ENCODE data around the gene MAP3K7.
"Not testable (repeated sequence)": the region's sequence is repeated elsewhere in the genome, so short reads cannot be mapped to it uniquely, and the experiment has no call there.

MAP3K7 gene

DNA sequence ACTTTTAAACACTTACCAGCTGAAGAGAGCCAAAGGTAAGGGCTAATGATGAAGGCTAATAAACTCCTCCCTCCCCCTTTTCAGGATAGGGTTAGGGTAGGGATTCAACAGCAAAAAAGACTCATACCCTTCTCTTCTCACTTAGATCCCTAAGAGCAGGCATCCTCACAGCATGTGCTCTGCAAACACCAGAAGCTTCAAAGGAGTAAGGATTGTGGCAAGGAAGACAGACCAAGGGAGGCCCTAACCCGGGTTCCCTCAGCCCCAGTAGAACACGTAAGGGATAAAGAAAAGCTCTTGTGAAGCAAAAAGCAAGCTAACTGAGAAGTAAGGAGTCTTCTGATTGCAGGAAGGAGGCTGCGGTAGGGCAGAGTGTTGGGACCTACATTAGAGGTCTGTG is 11.6 kb downstream of the MAP3K7 start:
- no peak for DNase-seq

DNA sequence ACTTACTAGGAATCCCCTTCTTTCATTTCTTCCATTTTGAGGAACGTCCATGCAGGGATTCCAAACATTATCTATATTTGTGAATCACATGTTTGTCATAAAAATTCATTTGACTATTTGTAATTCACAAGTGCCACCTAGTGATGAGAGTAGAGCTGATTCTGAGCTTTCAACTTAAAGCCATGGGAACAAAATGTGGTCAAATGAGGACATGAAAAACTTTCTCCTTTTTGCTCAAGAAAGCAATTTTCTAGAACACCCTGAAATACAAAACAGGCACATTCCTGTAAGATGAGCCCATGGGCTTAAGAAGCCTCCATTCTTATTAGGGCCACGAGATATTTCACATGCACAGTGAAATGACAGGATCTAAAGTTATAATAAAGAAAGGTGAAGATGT is 12.3 kb downstream of the MAP3K7 start:
- no peak for DNase-seq

DNA sequence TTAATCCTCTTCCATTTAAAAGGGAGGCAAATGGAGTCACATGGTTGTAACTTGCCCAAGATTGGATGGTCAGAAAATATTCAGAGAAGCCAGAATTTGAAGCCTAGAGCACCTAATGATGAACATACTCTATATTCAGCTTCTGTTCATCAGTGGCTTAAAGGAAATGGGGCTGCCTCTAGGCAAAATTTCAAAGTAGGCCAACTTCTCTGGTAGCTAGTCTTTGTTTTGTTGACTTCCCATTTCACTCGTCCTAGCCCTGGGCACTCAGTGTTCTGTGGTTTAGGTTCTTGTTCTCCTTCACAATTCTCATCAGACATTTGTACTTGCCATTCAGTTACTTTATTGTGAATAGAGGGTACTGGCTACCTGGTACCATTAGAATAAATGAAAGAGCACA is 13.2 kb downstream of the MAP3K7 start:
- DNase-seq, result no peak

DNA sequence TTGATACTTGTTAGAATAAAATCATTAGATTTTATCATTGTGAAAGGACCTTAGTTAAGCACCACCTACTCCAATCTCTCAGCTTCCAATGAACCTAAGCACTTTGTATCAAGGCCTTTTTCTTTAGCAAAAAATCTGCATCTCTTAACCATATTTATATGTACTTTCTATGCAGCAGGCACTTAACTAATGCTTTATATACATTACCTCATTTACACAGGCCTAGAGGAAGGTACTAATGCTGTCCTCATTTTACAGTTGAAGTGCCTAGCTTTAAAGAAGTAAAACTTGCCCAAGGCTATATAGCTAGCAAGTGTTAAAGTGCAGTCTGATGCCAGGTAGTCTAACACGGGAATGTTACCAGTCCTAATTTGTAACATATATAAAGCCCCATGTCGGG is 14.0 kb downstream of the MAP3K7 start:
- no peak for DNase-seq

DNA sequence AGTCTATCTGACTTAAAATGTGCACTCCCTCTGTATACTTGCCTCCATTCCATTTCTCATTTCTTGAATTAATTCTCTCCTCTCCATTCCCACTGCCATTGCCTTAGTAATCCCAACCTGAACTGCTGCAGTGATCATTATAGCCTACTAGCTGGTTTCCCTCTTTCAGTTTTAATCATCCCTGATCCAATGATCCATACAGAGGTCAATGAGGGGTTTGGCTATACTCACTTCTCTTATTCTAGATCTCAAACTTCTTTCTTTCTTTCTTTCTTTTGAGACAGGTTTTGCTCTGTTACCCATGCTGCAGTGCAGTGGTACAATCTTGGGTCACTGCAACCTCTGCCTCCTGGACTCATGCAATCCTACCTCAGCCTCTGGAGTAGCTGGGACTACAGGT is 17.6 kb downstream of the MAP3K7 start:
- no peak for DNase-seq

DNA sequence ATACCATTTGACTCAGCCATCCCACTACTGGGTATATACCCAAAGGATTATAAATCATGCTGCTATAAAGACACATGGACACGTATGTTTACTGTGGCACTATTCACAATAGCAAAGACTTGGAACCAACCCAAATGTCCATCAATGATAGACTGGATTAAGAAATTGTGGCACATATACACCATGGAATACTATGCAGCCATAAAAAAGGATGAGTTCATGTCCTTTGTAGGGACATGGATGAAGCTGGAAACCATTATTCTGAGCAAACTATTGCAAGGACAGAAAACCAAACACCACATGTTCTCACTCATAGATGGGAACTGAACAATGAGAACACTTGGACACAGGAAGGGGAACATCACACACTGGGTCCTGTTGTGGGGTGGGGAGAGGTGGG is 19.2 kb downstream of the MAP3K7 start:
- not testable (repeated sequence) for DNase-seq

DNA sequence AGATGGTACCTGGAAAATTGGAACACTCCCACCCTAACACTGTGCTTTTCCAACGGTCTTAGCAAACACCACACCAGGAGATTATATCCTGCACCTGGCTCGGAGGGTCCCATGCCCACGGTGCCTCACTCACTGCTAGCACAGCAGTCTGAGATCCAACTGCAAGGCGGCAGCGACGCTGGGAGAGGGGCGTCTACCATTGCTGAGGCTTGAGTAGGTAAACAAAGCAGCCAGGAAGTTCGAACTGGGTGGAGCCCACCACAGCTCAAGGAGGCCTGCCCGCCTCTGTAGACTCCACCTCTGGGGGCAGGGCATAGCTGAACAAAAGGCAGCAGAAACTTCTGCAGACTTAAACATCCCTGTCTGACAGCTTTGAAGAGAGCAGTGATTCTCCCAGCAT is 24.5 kb downstream of the MAP3K7 start:
- not testable (repeated sequence) for DNase-seq

DNA sequence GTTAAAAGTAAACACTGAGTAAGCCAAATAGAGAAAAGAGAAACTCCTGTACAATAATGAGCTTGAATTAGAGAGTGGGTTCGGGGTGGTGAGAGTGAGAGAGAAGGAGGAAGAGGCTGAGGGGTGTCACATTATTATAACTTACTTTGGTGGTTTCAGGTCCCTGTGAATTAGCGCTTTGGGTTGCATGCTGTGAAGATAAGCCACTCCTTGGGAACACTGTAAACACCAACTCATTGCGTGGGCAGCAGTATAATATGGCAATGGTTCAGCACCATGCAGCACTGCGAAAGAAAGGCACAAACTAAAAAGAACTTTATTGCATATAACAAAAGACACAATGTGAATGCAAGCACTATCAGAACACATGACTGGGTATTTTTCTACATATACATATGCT is 26.9 kb downstream of the MAP3K7 start:
- DNase-seq, result no peak

DNA sequence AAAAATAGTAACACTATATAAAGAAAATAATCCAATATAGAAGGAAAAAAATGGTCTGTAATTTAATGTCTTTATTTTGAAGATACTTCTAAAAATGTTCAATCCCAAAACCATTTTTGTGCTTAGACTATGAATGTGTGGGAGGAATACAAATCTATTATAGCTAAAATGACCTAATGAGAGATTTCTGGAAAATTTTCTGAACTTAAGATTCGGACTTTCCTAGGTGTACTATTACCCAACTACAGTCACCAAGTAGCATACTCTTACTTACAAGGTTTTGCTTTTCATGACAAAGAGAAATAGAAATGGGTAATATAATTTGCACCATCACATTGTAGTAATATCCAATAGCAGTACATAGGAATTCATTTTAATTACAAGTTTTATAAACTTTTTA is 29.9 kb downstream of the MAP3K7 start:
- no peak for DNase-seq

DNA sequence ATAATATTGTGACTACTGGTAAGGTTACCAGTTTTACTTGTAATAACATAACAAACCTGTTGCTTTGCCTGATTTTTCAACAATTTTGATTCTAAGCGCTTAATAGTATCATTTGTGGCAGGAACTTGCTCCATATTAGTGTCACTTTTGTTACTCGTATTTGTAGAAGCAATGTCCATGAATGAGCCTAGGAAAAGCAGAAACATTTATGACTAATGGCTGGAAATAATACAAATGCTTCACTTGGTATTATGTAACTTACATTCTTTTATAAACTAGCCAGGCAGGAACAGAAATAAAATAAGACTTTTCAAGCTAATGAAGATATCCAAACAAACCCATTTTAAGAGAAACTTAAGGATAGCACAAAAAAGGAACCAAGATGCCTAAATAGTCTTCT is 38.9 kb downstream of the MAP3K7 start:
- no peak for DNase-seq

DNA sequence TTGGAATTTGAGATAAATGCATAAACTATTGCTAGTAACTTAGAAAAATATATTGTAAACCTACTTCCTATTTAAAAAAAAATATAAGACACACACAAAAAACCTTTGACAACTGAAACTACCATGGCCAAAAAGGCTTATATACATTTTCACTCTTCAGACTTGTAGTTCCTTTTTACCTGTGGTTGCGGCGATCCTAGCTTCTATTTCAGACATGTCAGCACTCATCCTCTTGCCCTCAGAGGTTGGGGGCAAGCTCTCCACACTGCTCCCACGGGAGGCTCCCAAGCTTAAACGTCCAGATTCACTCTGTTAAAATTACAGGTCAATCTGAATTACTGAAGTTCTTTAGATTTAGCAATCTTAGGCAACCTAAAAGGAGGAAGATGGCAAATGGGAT is 39.8 kb downstream of the MAP3K7 start:
- no peak for DNase-seq

DNA sequence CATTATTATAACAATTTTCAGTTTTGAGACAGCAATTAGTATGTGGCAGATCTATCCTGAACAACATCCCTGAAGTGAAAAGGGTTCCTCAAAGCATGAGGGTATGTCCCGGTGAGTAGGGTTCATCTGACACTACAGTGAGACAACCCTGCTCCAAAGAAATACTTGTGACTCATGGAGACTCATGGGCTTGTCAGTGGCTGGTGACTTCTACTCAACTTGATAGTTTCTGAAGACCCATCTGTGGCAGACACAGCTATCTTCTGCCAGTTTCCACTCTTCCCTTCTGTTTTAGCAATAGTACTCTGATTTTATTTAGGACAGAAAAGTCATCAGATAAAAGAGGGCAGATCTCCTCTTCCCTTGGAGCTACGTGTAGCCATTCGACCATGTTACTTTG is 41.4 kb downstream of the MAP3K7 start:
- DNase-seq, result no peak

DNA sequence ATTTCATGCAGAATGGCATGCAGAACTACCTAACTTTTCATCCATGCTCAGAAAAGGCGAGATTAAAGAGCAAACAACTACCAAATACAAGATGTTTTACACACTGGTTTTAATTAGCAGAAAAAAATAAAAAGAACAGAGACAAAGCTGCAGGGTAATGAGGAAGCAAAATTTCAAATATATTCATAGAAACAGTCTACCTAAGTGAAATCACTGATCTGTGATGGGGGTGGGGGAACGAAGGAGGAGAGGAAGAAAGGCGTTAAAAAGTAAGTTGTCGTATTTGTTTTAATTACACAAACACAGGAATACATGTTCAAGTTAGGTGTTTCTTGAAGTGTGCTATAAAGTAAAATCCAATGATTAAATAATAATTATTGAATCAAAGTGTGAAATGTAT is 42.1 kb downstream of the MAP3K7 start:
- DNase-seq, result no peak

DNA sequence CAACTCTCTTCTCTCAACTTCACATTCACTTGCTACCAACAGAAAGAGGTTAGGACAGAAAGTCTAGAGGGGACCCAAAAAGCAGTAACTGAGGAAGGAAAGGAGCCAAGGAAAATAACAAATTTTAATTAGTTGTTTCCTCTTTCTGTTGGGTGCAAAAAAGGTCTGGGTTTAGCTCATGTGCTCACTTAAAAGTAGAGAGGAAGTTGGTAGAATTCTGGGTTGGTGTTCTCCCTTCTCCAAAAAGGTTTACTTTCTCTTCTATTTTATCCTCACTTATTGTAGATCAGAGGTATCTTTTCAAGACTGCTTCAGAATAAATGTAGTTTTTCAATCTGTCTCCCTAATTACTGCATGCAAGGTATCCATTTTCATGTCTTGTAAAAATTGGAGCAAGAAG is 42.8 kb downstream of the MAP3K7 start:
- DNase-seq, result no peak

DNA sequence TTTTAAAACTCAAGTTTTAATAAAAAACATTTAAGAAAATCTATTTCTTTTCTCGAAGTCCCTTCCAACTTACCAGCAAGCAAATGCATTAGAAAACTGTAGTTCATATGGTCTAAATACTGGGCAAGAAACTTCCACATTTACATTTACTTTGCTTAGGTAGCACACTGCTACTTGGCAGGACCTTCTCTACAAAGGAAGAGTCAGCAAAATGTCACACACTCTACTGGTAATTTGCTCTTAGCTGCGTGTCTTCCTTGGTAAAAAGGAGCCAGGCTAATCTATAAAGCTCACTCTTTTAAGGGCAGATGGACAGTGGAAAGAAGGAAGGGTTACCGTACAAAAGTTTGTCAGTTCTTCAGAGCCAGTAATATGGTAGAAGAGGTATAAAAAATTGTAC is 45.7 kb downstream of the MAP3K7 start:
- no peak for DNase-seq

DNA sequence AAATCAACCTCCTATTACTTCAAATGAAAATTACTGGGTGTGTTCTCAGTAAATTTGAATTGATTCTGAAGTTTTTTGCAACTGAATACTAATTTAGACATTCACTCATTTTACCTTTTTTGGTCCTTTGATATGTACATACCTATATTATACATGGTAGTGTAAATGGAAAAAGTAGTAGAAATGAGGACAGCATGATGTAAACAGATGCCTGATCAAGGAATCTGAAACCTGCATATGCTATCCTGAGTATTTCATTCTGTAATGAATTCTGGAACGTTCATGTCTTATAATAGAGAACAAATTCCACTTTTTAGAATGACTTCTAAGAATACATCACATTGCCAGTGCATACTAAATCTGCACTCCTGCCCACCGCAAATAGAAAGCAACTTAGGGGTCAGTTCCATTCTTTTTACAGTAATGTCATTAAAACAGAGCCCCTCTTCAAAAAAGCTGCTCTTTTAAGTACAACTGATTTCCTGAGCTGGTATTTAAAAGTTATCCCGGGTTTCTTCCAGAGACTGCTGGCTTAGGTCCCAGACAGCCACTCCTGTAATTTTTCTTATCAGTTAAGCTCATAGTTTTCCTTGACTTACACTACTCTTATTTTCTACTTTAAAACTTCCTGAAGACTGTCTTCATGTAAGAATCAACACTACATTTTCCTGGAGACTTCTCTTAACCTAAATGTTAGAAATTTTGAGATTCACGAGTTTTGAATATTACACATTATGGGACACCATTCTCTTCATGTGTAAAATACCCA is 48.4 kb downstream of the MAP3K7 start:
- no peak for DNase-seq

DNA sequence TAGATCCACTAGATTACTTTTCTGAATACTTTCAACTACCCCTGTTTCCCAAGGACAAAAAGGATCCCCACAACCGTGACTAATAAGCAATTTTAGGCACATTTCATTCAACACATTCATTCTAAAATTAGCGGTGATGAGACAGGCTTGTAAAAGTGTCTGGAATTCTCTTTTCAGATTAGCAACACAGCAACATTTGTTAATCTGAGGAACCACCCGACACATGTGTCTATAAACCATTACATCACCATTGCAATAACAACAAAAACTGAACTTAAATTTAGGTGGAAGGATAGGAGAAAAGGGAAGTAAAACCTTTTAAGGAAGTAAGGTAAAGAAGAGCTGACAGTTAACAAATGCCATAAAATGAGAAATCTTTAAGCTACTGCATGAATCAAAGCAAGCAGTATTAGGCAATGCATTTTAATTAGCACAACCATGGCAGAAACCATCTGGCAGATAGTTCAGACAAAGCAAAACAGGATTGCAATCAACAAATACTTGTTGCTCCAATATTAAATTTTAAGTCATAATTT is 49.1 kb downstream of the MAP3K7 start:
- DNase-seq, result no peak

DNA sequence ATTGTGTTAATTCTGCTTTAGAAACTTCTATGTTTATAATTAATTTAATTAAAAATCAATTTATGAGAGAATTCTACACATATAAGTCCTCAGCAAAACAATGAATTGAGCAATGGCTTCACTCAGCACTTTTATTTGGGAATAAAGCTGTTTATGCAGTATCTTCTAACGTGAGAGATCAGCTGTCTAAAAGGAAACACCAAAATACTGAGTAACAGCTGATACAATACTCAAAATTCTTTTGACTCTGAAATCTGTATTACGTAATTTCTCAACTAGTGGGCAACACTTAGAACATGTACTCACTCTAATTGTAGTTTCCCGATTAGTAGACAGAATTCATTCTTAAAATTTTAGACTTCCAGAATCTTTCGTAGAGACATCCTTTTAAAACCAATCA is 49.8 kb downstream of the MAP3K7 start:
- no peak for DNase-seq

DNA sequence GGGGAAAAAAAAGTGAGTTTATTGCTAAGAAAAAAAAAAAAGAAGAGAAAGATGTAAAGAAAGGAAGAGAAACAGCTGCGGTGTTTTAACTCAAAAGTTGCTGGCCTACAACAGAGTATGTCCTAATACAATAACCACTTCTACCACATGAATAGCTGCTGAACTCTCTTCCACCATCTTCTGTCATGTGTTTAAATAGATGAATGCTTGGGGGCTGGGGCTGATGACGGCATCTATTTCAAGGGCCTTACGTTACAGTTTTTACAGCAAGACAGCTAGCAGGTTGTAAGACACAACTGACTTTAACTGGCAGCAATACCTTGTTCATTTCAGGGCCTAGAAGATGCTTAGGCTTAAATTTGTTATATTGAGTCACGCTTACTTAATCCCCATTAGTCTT is 50.4 kb downstream of the MAP3K7 start:
- no peak for DNase-seq

DNA sequence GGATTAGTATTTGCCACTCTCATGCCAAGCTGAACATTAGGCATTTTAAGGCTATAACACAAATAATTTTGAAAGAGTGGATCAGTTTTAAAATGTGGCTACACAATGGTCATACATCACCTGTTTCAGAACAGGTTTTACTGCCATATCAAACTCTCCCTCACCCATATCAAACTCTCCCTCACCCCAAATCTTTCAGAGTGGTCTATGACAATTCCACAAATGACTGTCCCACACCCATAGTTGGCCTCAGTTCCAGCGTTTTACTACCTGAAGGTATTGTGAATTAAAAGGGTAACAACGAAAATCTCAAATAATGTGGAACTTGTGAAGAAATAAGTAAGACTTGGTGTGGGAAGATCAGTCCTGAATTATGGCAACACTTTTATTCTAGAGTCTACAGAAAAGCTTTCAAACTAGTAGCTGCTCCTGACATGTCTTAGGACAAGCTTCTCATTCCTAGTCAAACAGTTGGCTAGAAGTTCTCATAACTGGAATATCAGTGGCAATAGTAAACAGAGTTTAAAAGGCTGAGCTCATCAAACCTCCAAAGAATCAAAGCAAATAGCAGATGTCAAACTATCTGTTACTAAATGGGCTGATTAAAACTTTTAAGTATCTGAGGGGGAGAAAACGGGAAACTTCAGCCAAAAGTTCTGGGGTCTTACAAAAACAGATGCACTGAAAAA is 52.4 kb downstream of the MAP3K7 start:
- no peak for DNase-seq

DNA sequence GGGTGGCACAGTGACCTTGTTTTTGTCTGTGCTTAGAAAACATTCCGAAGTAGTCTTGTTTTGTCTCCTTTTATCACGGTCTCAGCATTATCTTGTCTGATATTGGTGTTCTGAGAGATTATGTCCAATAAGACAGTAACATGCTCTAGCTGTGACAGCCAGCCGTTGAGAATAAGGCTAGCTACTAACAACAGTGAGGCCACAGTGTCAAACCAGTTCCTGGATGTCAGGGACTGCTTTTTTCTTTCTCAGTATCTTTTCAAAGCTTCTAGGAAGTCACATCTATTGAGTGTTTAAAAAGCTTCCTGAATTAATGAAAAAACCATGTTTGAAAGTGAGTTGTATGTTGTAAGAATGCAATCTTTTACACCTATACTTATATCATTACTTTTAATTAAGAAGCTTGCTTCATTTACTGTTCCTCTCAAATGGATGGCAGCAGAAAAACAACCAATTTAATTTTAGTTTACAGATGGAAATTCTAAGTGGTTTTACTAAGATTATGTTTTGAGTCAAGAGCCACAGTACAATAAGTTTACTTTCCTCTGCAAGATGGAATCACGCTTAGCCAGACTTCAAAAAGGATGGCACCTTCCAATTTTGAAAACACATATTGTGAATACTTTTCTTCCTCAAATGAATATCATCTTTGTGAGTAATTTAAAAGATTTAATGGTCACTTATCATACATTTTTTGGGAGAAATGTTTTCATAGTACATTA is 53.1 kb downstream of the MAP3K7 start:
- no peak for DNase-seq

DNA sequence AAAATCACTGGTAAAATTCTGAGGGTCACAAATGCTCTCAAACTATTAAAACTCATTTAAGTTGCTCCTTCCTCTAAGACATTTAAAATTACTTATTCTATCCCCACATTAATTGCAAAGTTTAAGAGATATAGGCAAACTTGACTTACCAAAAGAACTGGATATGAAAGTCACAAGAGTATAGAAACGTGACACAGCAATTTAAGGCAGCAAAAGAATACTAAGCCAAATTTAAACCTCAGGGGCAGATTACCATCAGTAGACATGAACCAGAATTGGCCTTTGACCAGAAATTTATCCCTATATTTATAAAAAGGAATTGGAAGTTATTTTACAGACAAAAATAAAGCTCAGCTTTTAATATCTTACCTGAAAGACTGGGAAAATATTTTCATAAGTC is 56.0 kb downstream of the MAP3K7 start:
- DNase-seq, result no peak

DNA sequence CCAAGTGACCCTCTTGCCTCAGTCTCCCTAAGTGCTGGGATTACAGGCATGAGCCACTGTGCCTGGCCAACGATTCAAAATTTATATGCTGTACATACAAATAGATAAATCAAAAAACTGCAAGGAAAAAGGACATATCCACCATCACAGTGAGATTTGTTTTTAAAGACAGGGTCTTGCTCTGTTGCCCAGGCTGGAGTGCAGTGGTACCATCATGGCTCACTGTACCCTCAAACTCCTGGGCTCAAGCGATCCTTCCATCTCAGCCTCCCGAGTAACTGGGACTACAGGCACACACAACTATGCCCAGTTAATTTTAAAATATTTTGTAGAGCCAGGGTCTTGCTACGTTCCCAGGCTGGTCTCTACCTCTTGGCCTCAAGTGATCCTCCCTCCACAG is 61.5 kb downstream of the MAP3K7 start:
- no peak for DNase-seq

DNA sequence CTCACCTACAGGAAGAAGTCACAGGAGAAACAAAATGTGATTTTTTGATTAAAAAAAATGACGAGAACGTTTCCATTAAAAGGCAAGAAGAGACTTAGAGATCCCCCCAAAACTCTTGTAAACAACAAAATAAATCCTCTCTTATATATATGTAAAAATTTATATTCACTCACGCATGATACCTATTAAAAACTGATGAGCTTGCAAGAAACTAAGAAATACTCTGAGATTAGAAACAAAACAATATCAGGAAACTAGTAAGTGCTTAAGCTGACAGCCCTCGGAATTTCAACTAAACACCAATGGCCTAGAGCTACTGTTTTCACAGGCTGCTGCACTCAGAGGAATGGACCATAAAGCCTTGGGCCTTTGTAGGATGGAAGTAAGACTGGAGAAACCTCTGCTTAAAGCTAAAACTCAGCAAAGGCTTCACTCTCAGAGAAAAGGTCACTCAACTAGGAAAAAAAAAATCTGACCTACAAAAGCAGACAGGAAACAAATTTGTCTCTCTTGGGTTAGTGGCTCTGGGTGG is 63.0 kb downstream of the MAP3K7 start:
- DNase-seq, result no peak

Data from NCI-H187 (cell line).